Astrocyte of the spinal cord (primary cell): ENCODE data around the gene ATP8B1.
A peak's percentile ranks its signal among the peaks of the same experiment; 100 is the strongest.

ENCODE experiments used
- DNase-seq: peaks from one replicate; pipeline ENCODE4 v3.0.0; 2011; ENCODE audit warnings: low read depth, low spot score
- H3K4me3 ChIP-seq: 2 replicates; pipeline ENCODE4 v1.5.1; 2011; ENCODE audit warnings: low read depth, mild to moderate bottlenecking, low read length, moderate library complexity
- in situ Hi-C: cut with HindIII; loops from 2 replicates; pipeline ENCODE4 v1.10.0; 2017; ENCODE audit warnings: low sequenced_read_pairs
- TF ChIP-seq, protein P1 (sequence below): IDR thresholded peaks from 2 replicates; pipeline ENCODE4 v1.5.1; 2012; ENCODE audit warnings: low read depth, mild to moderate bottlenecking, low read length, inconsistent platforms

ATP8B1 gene

DNA sequence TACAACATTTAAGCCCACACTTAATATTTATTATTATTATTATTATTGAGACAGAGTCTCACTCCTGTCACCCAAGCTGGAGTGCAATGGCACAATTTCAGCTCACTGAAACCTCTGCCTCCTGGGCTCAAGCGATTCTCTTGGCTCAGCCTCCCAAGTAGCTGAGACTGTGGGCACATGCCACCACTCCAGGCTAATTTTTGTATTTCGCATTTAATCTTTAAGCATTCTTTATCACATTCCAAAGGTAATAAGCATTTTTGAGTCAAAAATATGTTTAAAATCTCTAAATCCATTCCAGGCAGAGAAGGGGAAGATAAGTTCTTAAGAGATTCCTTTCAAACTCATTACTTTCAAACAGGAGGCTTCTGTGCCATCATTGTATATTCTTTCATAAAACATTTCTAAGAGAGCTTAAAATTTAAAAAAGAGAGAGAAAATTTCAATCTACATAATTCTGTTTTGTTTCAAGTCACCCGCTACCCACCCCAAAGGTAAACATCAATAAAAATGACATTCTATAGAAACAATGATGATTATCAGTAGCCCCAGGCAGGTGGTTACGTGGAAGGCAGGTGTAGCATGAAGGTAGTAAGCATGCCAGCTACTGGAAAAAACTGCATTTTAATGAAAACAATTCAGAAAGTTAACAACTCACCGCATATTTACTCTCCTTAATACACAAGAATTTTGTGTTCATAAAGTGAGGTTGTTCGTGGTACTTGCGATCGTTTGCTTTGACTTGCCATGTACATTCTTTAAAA, 97.1 kb downstream of the ATP8B1 start:
- no peak for DNase-seq
- in situ Hi-C loops = no loop called here
- TF ChIP-seq, protein P1, sequence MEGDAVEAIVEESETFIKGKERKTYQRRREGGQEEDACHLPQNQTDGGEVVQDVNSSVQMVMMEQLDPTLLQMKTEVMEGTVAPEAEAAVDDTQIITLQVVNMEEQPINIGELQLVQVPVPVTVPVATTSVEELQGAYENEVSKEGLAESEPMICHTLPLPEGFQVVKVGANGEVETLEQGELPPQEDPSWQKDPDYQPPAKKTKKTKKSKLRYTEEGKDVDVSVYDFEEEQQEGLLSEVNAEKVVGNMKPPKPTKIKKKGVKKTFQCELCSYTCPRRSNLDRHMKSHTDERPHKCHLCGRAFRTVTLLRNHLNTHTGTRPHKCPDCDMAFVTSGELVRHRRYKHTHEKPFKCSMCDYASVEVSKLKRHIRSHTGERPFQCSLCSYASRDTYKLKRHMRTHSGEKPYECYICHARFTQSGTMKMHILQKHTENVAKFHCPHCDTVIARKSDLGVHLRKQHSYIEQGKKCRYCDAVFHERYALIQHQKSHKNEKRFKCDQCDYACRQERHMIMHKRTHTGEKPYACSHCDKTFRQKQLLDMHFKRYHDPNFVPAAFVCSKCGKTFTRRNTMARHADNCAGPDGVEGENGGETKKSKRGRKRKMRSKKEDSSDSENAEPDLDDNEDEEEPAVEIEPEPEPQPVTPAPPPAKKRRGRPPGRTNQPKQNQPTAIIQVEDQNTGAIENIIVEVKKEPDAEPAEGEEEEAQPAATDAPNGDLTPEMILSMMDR = no peak
- no peak overlapping the region for H3K4me3 ChIP-seq

DNA sequence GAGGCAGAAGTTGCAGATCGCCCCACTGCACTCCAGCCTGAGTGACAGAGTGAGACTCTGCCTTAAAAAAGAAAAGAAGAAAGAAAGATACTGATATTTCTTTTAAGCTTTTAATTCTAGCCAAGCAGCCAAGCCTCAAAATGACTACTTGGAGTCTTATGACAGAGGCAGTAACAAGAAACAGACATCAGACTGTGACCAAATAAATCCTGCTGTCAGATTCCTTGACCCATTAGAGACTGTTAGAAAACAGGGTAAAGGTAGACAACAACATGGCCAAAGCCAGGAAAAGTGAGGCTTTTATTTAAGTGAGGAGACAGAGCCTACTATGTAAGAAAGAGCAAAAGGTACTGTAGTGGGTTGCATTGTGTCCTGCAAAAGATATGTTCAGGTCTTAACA, 98.1 kb downstream of the ATP8B1 start:
- TF ChIP-seq, protein P1 = no peak
- no peak overlapping the region for H3K4me3 ChIP-seq
- DNase-seq = no peak
- in situ Hi-C loops = no loop called here

DNA sequence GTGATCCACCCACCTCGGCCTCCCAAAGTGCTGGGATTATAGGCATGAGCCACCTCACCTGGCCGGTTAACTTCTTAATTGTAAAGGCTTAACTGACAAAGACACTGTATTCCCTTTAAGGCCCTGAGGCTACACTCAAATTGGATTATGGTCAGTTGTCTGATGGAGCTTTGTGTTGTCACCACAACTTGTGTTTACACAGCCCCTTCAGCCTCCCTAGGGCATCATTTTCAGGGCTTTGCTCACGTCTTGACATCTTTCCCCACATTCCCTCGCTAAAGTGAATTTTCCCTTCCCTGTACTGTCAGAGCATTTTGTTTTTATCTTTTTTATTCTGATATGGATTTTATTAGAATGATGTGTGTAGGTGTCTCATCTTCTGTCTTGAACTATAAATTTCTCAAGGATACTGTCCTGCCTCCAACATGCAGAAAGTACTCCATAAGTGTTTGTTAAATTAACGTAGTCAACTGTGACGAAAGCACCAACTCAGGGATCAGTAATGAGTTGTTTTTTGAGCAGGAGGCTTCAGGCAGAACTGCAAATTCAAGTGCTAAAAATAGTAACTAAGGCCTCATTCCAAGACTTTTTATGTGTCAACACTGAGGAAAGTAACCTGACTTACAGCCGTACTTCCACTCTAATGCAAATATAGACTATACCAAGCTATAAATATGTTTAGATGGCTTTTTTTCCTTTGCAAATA, 104.4 kb downstream of the ATP8B1 start:
- in situ Hi-C loops = no loop called here
- peak; percentile 64 for DNase-seq
- TF ChIP-seq, protein P1 = no peak
- no peak overlapping the region for H3K4me3 ChIP-seq

DNA sequence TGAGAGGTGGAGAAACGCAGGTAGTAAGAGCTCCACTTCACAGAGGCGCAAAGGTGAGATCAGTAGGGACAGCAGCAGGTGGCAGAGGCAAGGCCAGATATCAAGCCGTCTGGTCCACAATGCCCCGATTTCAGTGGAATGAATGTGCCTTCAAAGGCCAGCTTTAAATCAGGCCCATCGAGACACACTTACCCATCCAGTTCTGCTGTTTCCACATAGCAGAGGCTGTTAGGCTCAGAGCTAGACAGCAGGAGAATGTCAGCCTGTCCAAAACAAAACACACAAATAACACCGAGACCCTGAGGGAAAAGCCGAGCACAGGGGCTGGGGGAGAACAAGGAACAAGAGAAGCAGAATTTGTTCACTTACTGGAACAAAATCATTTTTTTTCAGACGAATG, 105.7 kb downstream of the ATP8B1 start:
- no peak overlapping the region for H3K4me3 ChIP-seq
- in situ Hi-C loops = no loop called here
- TF ChIP-seq, protein P1 = no peak
- DNase-seq = no peak

DNA sequence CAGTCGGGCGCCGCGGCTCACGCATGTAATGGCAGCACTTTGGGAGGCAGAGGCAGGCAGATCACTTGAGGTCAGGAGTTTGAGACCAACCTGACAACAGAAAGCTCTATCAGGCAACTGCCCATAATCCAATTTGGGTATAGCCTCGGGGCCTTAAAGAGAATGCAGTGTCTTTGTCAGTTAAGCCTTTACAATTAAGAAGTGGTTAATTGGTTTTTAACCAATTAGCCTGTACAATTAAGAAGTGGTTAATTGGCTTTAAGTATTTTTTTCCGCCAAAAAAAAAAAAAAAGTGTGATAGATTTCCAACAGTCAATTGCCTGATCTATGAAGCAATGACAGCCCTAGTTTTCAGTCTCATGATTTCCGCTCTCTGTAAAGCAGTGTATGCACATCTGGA, 106.8 kb downstream of the ATP8B1 start:
- TF ChIP-seq, protein P1 = no peak
- no peak for DNase-seq
- in situ Hi-C loops = no loop called here
- H3K4me3 ChIP-seq = no peak overlapping the region

DNA sequence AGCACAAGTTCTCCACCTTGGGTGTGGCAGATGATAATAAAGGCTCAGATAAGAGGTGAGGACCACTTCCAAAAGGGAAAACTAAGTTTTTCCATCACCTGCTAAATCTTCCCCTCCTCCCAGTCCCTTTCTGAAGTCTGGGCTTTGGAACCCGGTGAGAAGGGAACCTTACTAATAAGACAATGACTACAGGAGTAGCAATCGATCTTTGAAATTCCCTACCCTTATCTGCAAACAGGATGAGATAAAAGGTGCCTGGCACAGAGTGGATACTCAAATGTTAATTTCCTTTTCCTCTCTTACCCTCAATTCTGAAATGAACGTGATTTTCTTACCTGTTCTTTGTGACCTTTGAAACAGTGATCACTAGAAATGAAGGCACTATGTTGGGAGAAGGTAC, 111.8 kb downstream of the ATP8B1 start:
- TF ChIP-seq, protein P1 = no peak
- DNase-seq = no peak
- in situ Hi-C loops = no loop called here
- H3K4me3 ChIP-seq = no peak overlapping the region
